Prostate gland (tissue), 2 donors: Measurements from ENCODE around the gene ULK2. TPM values are rescaled to one million over a fixed set of nuclear protein-coding genes. Genes with fewer than 3 reads are reported as not detected.

ENCODE experiments used
- DNase-seq: peaks from one replicate; pipeline ENCODE4 v3.0.0-alpha.2; 2019; ENCODE audit warnings: low spot score
- H3K27ac ChIP-seq, 2 donors: fragments of 200-600 bp; sonication (generic); 2 replicates each; pipeline ENCODE4 v1.5.1; 2017 to 2019
- H3K27me3 ChIP-seq: fragments of 200-600 bp; sonication (generic); replicated peaks from 2 replicates; pipeline ENCODE4 v1.5.1; 2019; ENCODE audit not compliant: insufficient read depth
- H3K36me3 ChIP-seq, 2 donors: fragments of 200-600 bp; sonication (generic); 1 replicate in 1 of 2; 2 replicates in 1 of 2; pipeline versions ENCODE4 v1.5.1 to v1.8.1; 2017 to 2019
- H3K4me1 ChIP-seq: fragments of 200-600 bp; sonication (generic); replicated peaks from 2 replicates; pipeline ENCODE4 v1.5.1; 2019
- H3K4me3 ChIP-seq, 2 donors: fragments of 200-600 bp; sonication (generic); 2 replicates each; pipeline ENCODE4 v1.5.1; 2017 to 2019
- H3K9me3 ChIP-seq: fragments of 200-600 bp; sonication (generic); 2 replicates; pipeline ENCODE4 v1.5.1; 2017
- CTCF ChIP-seq, 4 experiments: fragments of 200-600 bp in 2 of 4; fragments of 450-650 bp in 2 of 4; sonication (generic) in 2 of 4; IDR thresholded peaks; 1 replicate in 3 of 4; 2 replicates in 1 of 4; pipeline ENCODE4 v1.5.1; 2016 to 2019; ENCODE audit warnings: antibody characterized with exemption in 4 of 4, mild to moderate bottlenecking in 2 of 4, moderate library complexity in 2 of 4
- POLR2A ChIP-seq: fragments of 450-650 bp; IDR thresholded peaks from one replicate; pipeline ENCODE4 v1.6.1; 2016; ENCODE audit warnings: antibody characterized with exemption, mild to moderate bottlenecking
- POLR2AphosphoS5 ChIP-seq: sonication (generic); formaldehyde crosslinking; IDR thresholded peaks from one replicate; pipeline ENCODE4 v1.6.1; 2017; ENCODE audit warnings: antibody characterized with exemption
- WGBS: methylation state at CpG from one replicate; pipeline ENCODE4 v1.1.5; 2018; 5-methylcytosine and 5-hydroxymethylcytosine counted together
- intact Hi-C: fragments of 100-400 bp; cut with DNase I; formaldehyde crosslinking; loops from one replicate; pipeline ENCODE4 v1.14.2; 2022
- total RNA-seq, 2 donors: library from RNA; depleted of rRNA; stranded (reverse); fragments of >200 nt; gene quantifications; one replicate each; pipeline ENCODE4 v1.1.0, GENCODE V29; 2016

The ULK2 gene
- total RNA-seq: 10 to 100 TPM; 15.9 to 44.4 TPM

GRCh38 chr17:19867329-19868078 lies at the start of gene ULK2:
Gene ULK2 (minus strand): TSS chr17:19867936. CDS start chr17:19867417, 519 bp downstream.
- TF ChIP-seq CTCF (IDR thresholded peaks at IDR 0.05) (peak in 2 of 4 experiments; percentile 20 to 46), POLR2A (no peak), POLR2AphosphoS5 (no peak)
- H3K4me3 ChIP-seq: peak within 1 kb of the TSS; percentile 78 to 82
- intact Hi-C loops: loop anchor here (2.0 to 10.0 kb wide), 2 partner anchors 109 to 137 kb away; partner anchors contain the start of genes AKAP10 and SPECC1
- peak within 1 kb of the TSS; percentile 83 to 86 for H3K27ac ChIP-seq
- H3K4me1 ChIP-seq: no peaks in the 10 kb centered on the region
- no peaks in the 10 kb centered on the region for H3K36me3 ChIP-seq
- no peaks in the 10 kb centered on the region for H3K9me3 ChIP-seq
- under 1% methylated on average over 37 of the region's 111 CpGs for WGBS
- DNase-seq: peak; percentile 33
- no peaks in the 10 kb centered on the region for H3K27me3 ChIP-seq

GRCh38 chr17:19915245-19915978 lies 47.7 kb upstream of the ULK2 start:
- DNase-seq: no peak
- 95% methylated on average over 2 of the region's 2 CpGs for WGBS
- H3K9me3 ChIP-seq: no peaks in the 10 kb centered on the region
- H3K27ac ChIP-seq: no peak overlapping the region
- H3K4me1 ChIP-seq: no peaks in the 10 kb centered on the region
- no peaks in the 10 kb centered on the region for H3K27me3 ChIP-seq
- intact Hi-C loops: no loop called here
- no peak overlapping the region for H3K4me3 ChIP-seq
- H3K36me3 ChIP-seq: peaks cover 0 to 6% of the 10 kb centered on the region in 2 donors
- TF ChIP-seq POLR2A: no peak
- TF ChIP-seq POLR2AphosphoS5: no peak
- no peak for TF ChIP-seq CTCF (IDR thresholded peaks at IDR 0.05)

GRCh38 chr17:19911033-19911432 lies 43.3 kb upstream of the ULK2 start:
- Histone ChIP-seq H3K27ac (no peak overlapping the region), H3K27me3 (no peaks in the 10 kb centered on the region), H3K9me3 (no peaks in the 10 kb centered on the region), H3K4me1 (no peaks in the 10 kb centered on the region), H3K36me3 (no peaks in the 10 kb centered on the region), H3K4me3 (no peak overlapping the region)
- WGBS: 95% methylated on average over 2 of the region's 2 CpGs
- no peak for DNase-seq
- TF ChIP-seq POLR2A: no peak
- TF ChIP-seq CTCF (IDR thresholded peaks at IDR 0.05): no peak
- TF ChIP-seq POLR2AphosphoS5: no peak
- intact Hi-C loops: no loop called here

- DNase-seq: no peak
- H3K36me3 ChIP-seq: no peaks in the 10 kb centered on the region
- WGBS: 70% methylated on average over 6 of the region's 6 CpGs
Measured at GRCh38 chr17:19909139-19909538, 41.4 kb upstream of the ULK2 start.

More at GRCh38 chr17:19909139-19909538, 41.4 kb upstream of the ULK2 start:
- H3K27ac ChIP-seq: no peak overlapping the region
- H3K9me3 ChIP-seq: no peaks in the 10 kb centered on the region
- no peak overlapping the region for H3K4me3 ChIP-seq
- no peaks in the 10 kb centered on the region for H3K27me3 ChIP-seq
- no peaks in the 10 kb centered on the region for H3K4me1 ChIP-seq
- TF ChIP-seq POLR2A (no peak), CTCF (IDR thresholded peaks at IDR 0.05) (no peak), POLR2AphosphoS5 (no peak)
- intact Hi-C loops: no loop called here
